NOMO-1 treated with dmso at 0.1 percent for 144 hours (cell line): ENCODE measurements around the gene LHFPL3.

ENCODE experiments used
- DNase-seq: peaks from one replicate; lab custom pipeline; 2025; ENCODE audit not compliant: unreplicated experiment; lab: John Stamatoyannopoulos, UW

LHFPL3 gene

GRCh38 chr7:104469166-104469820 is 140.9 kb downstream of the LHFPL3 start:
- no peak for DNase-seq

- no peak for DNase-seq
Measured at GRCh38 chr7:104480529-104480928, 152.1 kb downstream of the LHFPL3 start.

GRCh38 chr7:104482362-104483037 is 154.1 kb downstream of the LHFPL3 start:
- DNase-seq: no peak

GRCh38 chr7:104486931-104487330 is 158.5 kb downstream of the LHFPL3 start:
- no peak for DNase-seq

DNA sequence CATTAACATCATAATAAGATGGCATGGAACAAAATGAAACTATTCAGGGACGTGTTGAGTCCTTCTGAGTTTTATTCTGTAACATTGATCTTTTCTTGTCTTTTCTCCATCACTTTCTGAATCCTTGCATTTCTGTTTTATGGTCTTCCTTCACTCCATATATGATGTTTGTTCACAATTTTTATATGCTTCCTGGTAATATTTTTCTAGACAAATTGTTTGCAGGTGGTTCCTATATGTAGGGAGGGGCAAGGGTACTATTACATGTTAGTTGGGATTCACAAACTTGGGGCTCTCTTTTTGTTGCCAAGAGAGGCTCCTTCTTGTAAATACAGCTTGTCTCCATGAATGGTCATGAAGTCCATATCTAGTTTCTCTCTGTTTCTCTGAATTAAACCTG is 159.2 kb downstream of the LHFPL3 start:
- no peak for DNase-seq

- DNase-seq: no peak
Measured at GRCh38 chr7:104497379-104497967, 169.1 kb downstream of the LHFPL3 start.

DNA sequence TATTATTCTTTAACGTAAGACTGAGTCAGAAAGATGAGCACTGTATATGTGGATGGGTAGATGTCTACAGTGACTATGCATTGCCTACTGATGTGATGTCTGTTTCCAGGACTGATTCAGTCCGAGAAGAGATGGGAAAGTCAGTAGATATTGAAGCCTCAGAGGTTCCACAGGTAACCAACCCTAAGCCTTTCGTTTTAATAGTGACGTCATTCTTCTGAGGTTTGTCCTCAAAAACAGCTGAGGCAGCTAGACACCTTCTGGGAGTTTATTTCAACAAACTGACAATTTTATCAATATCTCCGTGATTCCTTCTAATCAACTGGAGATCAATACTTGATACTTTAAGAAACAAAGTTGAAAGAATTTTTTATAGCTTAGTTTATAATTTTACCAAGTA is 171.6 kb downstream of the LHFPL3 start:
- no peak for DNase-seq

GRCh38 chr7:104509874-104510273 is 181.5 kb downstream of the LHFPL3 start:
- DNase-seq: no peak

DNA sequence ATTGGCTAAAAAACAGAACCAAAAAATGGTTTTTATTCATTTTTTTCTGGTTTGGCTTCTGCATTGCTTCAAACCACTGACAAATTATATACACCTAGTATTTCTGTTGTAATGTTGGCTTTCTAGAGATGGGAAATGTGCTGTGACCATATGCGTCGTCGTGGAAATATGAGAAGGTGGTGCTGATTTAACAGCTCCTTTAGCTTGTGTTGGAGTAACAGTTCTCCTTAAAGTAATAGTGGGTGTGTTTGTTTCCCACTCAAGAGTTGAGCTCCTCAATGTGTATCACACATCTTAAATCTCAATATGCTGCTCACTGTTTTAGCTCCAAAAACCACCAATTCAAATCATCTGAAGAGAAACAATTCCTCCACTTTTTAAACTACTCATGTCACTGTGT is 196.4 kb downstream of the LHFPL3 start:
- no peak for DNase-seq

DNA sequence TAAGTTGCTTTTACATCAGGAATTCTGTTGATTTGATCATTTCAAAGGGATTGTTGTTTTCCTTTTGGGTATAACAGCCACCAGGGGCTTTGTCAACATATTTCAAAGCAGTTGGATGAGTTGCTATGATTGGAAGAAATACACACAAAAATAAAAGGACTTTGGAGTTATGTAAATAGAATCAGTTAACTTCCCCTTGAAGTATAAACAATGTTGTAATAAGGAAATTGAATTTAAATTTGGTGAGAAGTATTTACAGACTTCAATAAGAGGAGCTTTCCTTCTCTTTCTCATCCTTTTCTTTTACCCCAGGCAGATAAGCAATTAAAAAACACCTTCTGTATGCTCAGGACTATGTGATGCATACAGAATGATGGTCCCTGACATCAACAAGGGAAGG is 199.7 kb downstream of the LHFPL3 start:
- DNase-seq: no peak

DNA sequence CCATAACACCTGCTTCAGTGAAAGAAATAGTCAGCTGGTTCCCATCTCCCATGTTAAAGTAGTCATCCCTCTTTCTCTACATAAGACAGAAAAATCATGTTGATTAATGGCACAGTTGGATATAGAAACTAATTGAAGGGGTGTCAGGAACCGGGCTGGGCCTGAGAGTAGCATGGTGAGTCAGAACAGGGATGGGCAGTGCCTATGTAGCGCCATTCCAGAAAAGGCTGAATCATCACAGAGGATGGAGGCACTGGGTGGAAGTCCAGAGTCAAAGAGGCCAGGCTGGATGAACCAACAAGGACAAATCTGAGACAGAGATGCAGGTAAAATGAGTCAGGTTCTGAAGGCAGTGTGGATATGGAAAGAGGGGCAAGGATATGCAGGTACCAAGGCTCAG is 201.2 kb downstream of the LHFPL3 start:
- no peak for DNase-seq

DNA sequence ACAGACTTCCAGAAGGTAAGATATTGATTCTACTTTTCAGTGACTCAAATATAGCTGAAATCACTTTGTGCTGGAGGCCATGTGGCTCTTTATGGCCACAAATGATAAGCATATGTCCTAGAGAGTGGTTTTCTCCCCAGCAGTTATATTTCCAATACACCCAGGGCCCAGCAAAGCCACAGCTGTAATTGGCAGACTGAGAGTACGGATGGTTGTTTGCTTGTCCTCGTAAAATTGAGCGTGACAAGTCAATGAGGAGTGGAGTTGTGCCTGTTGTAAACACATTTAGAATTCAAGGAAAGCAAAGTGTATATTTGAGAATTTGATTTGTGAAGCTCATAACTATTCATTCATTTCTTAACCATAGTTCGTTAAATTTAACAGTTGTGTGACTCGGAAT is 201.8 kb downstream of the LHFPL3 start:
- no peak for DNase-seq

DNA sequence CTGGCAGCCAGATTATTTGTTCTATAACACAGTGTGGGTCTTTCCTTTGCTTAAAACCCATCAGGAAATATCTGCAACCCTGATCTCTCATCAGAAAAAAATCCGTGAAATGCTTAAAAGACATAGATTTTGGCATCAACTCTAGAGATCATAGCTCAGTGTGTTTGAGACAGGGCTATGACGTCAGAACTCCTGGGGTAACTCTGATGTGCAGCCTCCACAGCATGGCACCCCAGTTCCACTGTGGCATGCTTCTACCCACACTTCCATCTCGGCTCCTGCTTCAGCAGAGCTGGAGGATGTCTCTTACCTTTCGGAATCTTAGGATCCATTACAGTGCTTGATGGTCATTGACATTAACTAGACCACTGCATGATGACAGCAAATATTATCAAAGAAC is 205.7 kb downstream of the LHFPL3 start:
- DNase-seq: no peak

- no peak for DNase-seq
Measured at GRCh38 chr7:104535841-104536240, 207.4 kb downstream of the LHFPL3 start.

GRCh38 chr7:104536956-104537355 is 208.6 kb downstream of the LHFPL3 start:
- no peak for DNase-seq

DNA sequence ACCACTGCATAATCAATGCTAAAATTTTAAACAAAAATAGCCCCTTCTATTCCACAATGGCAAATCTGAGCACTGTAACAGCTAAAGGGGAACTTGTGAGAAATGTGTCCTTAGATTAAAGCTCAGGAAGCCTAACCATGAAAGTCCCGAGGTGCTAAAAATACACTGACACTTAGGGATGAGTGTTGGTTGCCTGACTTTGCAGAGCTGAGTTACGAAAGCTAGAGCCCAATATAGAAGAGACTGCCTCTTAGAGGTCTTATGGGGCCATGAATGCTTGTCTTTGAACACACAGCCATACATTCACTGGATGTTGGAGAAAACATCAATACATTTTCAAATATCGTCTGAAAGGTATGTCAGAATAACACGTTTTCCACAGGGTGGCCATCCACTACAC is 209.7 kb downstream of the LHFPL3 start:
- no peak for DNase-seq

- DNase-seq: no peak
Measured at GRCh38 chr7:104541897-104542296, 213.5 kb downstream of the LHFPL3 start.

DNA sequence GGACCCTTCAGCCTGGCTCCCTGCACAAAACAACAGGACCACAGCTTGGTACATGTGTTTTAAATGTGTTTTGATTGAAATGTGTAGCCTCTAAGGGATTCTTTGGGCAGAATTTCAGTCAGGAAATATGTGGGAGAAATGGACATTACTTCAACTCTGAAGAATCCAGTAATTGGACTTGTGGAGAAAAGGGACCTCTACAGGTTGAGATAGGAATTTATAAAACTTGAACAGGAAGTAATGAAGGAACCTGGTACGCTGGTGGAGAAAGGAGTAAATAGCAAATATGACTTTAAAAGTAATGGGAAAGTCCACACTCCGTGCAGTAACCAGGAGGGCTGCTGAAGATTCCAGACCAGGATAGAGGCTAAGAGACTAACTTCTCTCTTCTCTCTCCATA is 220.5 kb downstream of the LHFPL3 start:
- DNase-seq: no peak

- DNase-seq: no peak
Measured at GRCh38 chr7:104550362-104550761, 222.0 kb downstream of the LHFPL3 start.

GRCh38 chr7:104551226-104551625 is 222.8 kb downstream of the LHFPL3 start:
- no peak for DNase-seq

GRCh38 chr7:104552102-104552501 is 223.7 kb downstream of the LHFPL3 start:
- no peak for DNase-seq

GRCh38 chr7:104553074-104553473 is 224.7 kb downstream of the LHFPL3 start:
- DNase-seq: no peak
